Large intestine (tissue), 3 donors: ENCODE results near the gene LYSMD2. TPM values are rescaled to one million over a fixed set of nuclear protein-coding genes. Genes with fewer than 3 reads are reported as not detected.

Source experiments
- DNase-seq, 2 donors: peaks; one replicate each; pipeline versions ENCODE4 v3.0.0 to v3.0.0-alpha.2; 2013
- H3K27ac ChIP-seq: one replicate; pipeline ENCODE4 v1.5.1; 2013; ENCODE audit warnings: low read length
- H3K27me3 ChIP-seq: 2 replicates; pipeline ENCODE4 v1.6.1; 2013; ENCODE audit warnings: low read length; ENCODE audit not compliant: control insufficient read depth, insufficient read depth
- H3K36me3 ChIP-seq: 2 replicates; pipeline ENCODE4 v1.6.1; 2013; ENCODE audit warnings: low read length; ENCODE audit not compliant: control insufficient read depth, insufficient read depth
- H3K4me1 ChIP-seq: one replicate; pipeline ENCODE4 v1.6.1; 2013; ENCODE audit warnings: low read length; ENCODE audit not compliant: control insufficient read depth, insufficient read depth
- H3K4me3 ChIP-seq: one replicate; pipeline ENCODE4 v1.5.1; 2013; ENCODE audit warnings: low read length
- H3K9me3 ChIP-seq: one replicate; pipeline ENCODE4 v1.6.1; 2013; ENCODE audit warnings: mild to moderate bottlenecking, low read depth, low read length, moderate library complexity; ENCODE audit not compliant: control insufficient read depth
- WGBS: methylation state at CpG from one replicate; pipeline ENCODE4 v1.1.5; 2013; ENCODE audit warnings: low lambda C conversion rate; ENCODE audit not compliant: insufficient coverage; 5-methylcytosine and 5-hydroxymethylcytosine counted together
- polyA plus RNA-seq: library from polyadenylated mRNA; unstranded; fragments of 120-200 nt; gene quantifications from one replicate; pipeline ENCODE4 v1.2.1, GENCODE V29; 2013

The LYSMD2 gene
- polyA plus RNA-seq, 1 donor: 14.0 TPM

GRCh38 chr15:51677021-51677420 is 60.4 kb downstream of the LYSMD2 start:
- peaks cover 6% of the 10 kb centered on the region for H3K4me1 ChIP-seq
- H3K36me3 ChIP-seq: no peaks in the 10 kb centered on the region
- no CpG with 5 or more reads among the region's 1 CpG for WGBS
- no peak overlapping the region for H3K4me3 ChIP-seq
- no peak for DNase-seq
- H3K27me3 ChIP-seq: peaks cover 9% of the 10 kb centered on the region
- no peak overlapping the region for H3K27ac ChIP-seq
- no peaks in the 10 kb centered on the region for H3K9me3 ChIP-seq

GRCh38 chr15:51675234-51675633 is 62.2 kb downstream of the LYSMD2 start:
- no peak for DNase-seq
- H3K27ac ChIP-seq: no peak overlapping the region
- no peaks in the 10 kb centered on the region for H3K4me1 ChIP-seq
- H3K36me3 ChIP-seq: no peaks in the 10 kb centered on the region
- H3K4me3 ChIP-seq: no peak overlapping the region
- peaks cover 15% of the 10 kb centered on the region for H3K27me3 ChIP-seq
- H3K9me3 ChIP-seq: no peaks in the 10 kb centered on the region
- WGBS: no CpG with 5 or more reads among the region's 1 CpG

Other genes with a start within 250 kb of the LYSMD2 start
- 66.9 TPM for gene DMXL2, start 114.9 kb downstream of the LYSMD2 start, polyA plus RNA-seq
- gene SCG3, start 56.2 kb downstream of the LYSMD2 start, polyA plus RNA-seq: 10.0 TPM
- 12.4 TPM for gene TMOD2, start 13.9 kb upstream of the LYSMD2 start, polyA plus RNA-seq
- gene TMOD3, start 92.0 kb upstream of the LYSMD2 start, polyA plus RNA-seq: 44.0 TPM
- 21.0 TPM for gene LEO1, start 234.1 kb upstream of the LYSMD2 start, polyA plus RNA-seq